Esophagus squamous epithelium (tissue), 5 donors: ENCODE measurements around the gene MYBPC3. TPM values are rescaled to one million over a fixed set of nuclear protein-coding genes. Genes with fewer than 3 reads are reported as not detected.

ENCODE experiments used
- DNase-seq: peaks from one replicate; lab custom pipeline; 2025; lab: John Stamatoyannopoulos, UW
- H3K27ac ChIP-seq, 4 donors: fragments of 200-600 bp; sonication (generic); one replicate each; pipeline ENCODE4 v1.5.1; 2016 to 2019; ENCODE audit warnings: mild to moderate bottlenecking in 1 of 4
- H3K27me3 ChIP-seq, 4 donors: fragments of 200-600 bp; sonication (generic); 1 replicate in 3 of 4; 2 replicates in 1 of 4; pipeline versions ENCODE4 v1.5.1 to v1.6.0; 2017 to 2021; ENCODE audit warnings: antibody characterized with exemption in 1 of 4
- H3K36me3 ChIP-seq, 3 donors: fragments of 200-600 bp; sonication (generic); one replicate each; pipeline ENCODE4 v1.5.1; 2016 to 2019
- H3K4me1 ChIP-seq, 3 donors: fragments of 200-600 bp; sonication (generic); one replicate each; pipeline ENCODE4 v1.5.1; 2017 to 2019
- H3K4me3 ChIP-seq, 4 donors: fragments of 200-600 bp; sonication (generic); 1 replicate in 3 of 4; 2 replicates in 1 of 4; pipeline ENCODE4 v1.5.1; 2016 to 2019; ENCODE audit warnings: mild to moderate bottlenecking in 2 of 4, moderate library complexity in 1 of 4
- H3K9me3 ChIP-seq, 3 donors: fragments of 200-600 bp; sonication (generic); one replicate each; pipeline ENCODE4 v1.5.1; 2016 to 2019
- POLR2A ChIP-seq, 4 donors: fragments of 450-650 bp; IDR thresholded peaks; one replicate each; pipeline ENCODE4 v1.6.1; 2017; ENCODE audit warnings: antibody characterized with exemption in 4 of 4, mild to moderate bottlenecking in 4 of 4, moderate library complexity in 3 of 4
- WGBS, 2 donors: methylation state at CpG; one replicate each; pipeline ENCODE4 v1.1.5; 2018; 5-methylcytosine and 5-hydroxymethylcytosine counted together
- intact Hi-C: fragments of 100-400 bp; cut with DNase I; formaldehyde crosslinking; loops from one replicate; pipeline ENCODE4 v1.15.0; 2022
- total RNA-seq, 4 donors: library from RNA; depleted of rRNA; stranded (reverse); fragments of >200 nt; gene quantifications; one replicate each; pipeline ENCODE4 v1.1.0, GENCODE V29; 2016
- TF ChIP-seq, protein P1 (sequence below), 6 experiments: fragments of 450-650 bp in 4 of 6; fragments of 200-600 bp in 2 of 6; sonication (generic) in 2 of 6; IDR thresholded peaks; one replicate each; pipeline ENCODE4 v1.5.1; 2016 to 2019; ENCODE audit warnings: antibody characterized with exemption in 6 of 6, mild to moderate bottlenecking in 4 of 6, moderate library complexity in 4 of 6
- donor health status: DM: yes; HTN: yes; CAD: no.

The MYBPC3 gene
- total RNA-seq, 4 donors from 2014 or later, result 0.08 TPM; not detected in 3

DNA sequence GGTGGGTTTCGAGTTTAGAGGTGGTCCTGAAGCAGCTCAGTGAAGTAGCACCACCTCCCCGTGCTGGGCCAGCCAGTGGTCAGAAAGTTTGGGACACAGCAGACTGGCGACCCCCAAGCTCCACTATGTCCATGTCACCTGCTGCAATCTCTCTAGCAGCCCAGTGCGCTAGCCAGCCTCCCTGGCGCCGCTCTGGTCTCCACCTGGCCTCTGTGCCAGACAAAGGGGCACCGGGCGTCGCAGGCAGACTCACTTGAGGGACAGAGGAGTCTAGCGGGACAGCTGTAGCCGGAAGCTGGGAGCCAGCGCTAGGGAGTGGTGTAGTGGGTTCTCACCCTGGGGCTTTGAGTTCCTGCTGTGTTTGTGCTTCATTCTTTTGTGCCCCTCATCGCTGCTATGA lies 25.5 kb downstream of the MYBPC3 start:
- H3K27ac ChIP-seq, result no peak overlapping the region
- H3K4me1 ChIP-seq, result peaks cover 0 to 33% (median 0%) of the 10 kb centered on the region in 3 donors
- no peak overlapping the region for H3K4me3 ChIP-seq
- no peaks in the 10 kb centered on the region for H3K27me3 ChIP-seq
- TF ChIP-seq POLR2A (IDR thresholded peaks at IDR 0.05), result no peak
- TF ChIP-seq, protein P1, sequence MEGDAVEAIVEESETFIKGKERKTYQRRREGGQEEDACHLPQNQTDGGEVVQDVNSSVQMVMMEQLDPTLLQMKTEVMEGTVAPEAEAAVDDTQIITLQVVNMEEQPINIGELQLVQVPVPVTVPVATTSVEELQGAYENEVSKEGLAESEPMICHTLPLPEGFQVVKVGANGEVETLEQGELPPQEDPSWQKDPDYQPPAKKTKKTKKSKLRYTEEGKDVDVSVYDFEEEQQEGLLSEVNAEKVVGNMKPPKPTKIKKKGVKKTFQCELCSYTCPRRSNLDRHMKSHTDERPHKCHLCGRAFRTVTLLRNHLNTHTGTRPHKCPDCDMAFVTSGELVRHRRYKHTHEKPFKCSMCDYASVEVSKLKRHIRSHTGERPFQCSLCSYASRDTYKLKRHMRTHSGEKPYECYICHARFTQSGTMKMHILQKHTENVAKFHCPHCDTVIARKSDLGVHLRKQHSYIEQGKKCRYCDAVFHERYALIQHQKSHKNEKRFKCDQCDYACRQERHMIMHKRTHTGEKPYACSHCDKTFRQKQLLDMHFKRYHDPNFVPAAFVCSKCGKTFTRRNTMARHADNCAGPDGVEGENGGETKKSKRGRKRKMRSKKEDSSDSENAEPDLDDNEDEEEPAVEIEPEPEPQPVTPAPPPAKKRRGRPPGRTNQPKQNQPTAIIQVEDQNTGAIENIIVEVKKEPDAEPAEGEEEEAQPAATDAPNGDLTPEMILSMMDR (IDR thresholded peaks at IDR 0.05), result no peak
- 92 to 93% methylated on average over 4 to 13 of the region's 13 CpGs for WGBS, 2 donors
- DNase-seq, result no peak
- intact Hi-C loops, result no loop called here
- no peaks in the 10 kb centered on the region for H3K9me3 ChIP-seq
- peaks cover 0 to 34% (median 0%) of the 10 kb centered on the region in 3 donors for H3K36me3 ChIP-seq

DNA sequence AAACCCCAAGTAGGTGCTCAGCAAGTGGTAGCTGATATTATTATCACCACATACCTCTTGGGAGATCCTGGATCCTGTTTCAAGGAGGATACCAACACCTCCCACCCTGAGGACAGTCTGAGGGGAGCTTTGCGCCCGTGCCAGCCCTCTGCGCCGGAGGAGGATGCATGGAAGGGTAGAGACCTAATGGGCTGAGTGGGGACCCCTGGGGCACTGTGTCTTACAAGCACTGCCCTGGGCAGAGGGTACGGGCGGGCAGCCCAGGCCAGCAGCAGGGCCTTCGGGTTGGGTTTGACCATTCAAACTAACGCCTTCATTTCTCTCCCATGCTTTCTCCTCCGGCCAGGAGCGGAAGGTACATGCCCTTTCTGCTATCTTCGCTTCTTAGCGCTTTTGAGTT lies 26.3 kb downstream of the MYBPC3 start:
- Histone ChIP-seq H3K27me3 (no peaks in the 10 kb centered on the region), H3K4me3 (no peak overlapping the region), H3K27ac (no peak overlapping the region), H3K36me3 (peaks cover 0 to 39% (median 0%) of the 10 kb centered on the region in 3 donors), H3K4me1 (peaks cover 0 to 25% (median 0%) of the 10 kb centered on the region in 3 donors), H3K9me3 (no peaks in the 10 kb centered on the region)
- 91 to 97% methylated on average over 6 to 12 of the region's 12 CpGs for WGBS, 2 donors
- no peak for DNase-seq
- TF ChIP-seq, protein P1 (IDR thresholded peaks at IDR 0.05), result no peak
- TF ChIP-seq POLR2A (IDR thresholded peaks at IDR 0.05), result no peak
- intact Hi-C loops, result no loop called here

DNA sequence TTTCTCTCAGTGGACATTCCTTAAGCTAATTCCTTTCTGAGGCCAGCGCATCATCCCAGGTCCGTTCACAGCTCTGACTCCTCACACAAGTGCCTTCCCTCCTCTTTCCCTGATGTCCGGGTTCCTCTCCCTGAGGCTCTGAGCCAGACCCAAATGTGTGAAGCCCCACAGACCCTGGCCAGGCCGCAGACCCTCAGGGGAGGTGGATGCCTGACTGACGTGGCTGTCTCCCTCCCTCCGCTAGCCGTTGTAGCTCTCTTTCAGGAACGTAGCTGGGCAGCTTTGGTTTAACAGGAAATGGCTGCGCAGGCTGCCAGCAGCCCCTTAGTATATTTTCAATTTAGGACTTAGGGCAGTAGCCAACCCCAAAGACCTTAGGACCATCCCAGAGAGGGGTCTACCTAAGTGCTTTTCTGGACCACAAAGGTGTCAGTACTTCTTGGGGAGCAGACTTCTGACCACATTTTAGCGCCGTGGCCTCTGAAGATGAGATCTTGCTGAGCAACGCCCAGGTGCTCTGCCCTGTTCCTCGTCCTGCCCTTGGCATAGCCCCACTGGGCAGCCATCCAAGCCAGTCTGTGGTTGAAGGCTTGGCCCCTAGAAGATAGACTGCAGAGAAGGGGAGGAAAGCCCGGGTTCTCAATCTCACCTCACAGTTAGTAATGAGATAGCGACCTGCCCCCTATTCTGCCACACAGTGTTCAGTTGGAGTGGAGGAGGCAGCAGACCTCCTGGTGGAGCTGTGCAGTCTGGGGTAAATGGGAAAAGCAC lies 27.0 kb downstream of the MYBPC3 start:
- H3K27ac ChIP-seq, result no peak overlapping the region
- no peak overlapping the region for H3K4me3 ChIP-seq
- intact Hi-C loops, result no loop called here
- H3K9me3 ChIP-seq, result no peaks in the 10 kb centered on the region
- no peak for TF ChIP-seq POLR2A (IDR thresholded peaks at IDR 0.05)
- TF ChIP-seq, protein P1 (IDR thresholded peaks at IDR 0.05), result no peak
- DNase-seq, result no peak
- peaks cover 0 to 19% (median 0%) of the 10 kb centered on the region in 3 donors for H3K4me1 ChIP-seq
- 72 to 92% methylated on average over 5 to 7 of the region's 15 CpGs for WGBS, 2 donors
- H3K27me3 ChIP-seq, result no peaks in the 10 kb centered on the region
- peaks cover 0 to 39% (median 3%) of the 10 kb centered on the region in 3 donors for H3K36me3 ChIP-seq

DNA sequence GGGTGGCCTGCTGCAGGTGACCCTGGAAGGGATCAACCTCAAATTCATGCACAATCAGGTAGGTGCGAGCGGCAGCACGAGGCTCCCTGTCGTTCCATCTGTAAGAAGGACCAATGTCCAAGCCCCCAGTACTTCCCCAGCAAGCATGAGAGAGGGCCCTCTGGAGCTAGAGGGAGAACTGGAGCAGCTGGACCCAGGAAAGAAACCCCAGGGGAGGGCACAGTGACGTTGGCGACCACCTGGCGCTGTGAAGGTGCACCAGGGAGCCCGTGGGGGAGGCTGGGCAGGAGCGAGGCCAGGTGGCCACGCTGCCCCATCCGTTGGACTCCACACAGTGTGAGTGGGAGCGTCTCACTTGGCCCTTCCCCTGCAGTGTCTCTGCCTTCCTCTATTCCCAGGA lies 28.0 kb downstream of the MYBPC3 start:
- Histone ChIP-seq H3K27me3 (no peaks in the 10 kb centered on the region), H3K36me3 (peaks cover 0 to 37% (median 12%) of the 10 kb centered on the region in 3 donors), H3K4me3 (no peak overlapping the region), H3K9me3 (no peaks in the 10 kb centered on the region), H3K4me1 (peaks cover 0 to 9% (median 0%) of the 10 kb centered on the region in 3 donors), H3K27ac (no peak overlapping the region)
- DNase-seq, result no peak
- no peak for TF ChIP-seq POLR2A (IDR thresholded peaks at IDR 0.05)
- TF ChIP-seq, protein P1 (IDR thresholded peaks at IDR 0.05), result no peak
- 80 to 93% methylated on average over 5 to 8 of the region's 12 CpGs for WGBS, 2 donors
- intact Hi-C loops, result no loop called here

DNA sequence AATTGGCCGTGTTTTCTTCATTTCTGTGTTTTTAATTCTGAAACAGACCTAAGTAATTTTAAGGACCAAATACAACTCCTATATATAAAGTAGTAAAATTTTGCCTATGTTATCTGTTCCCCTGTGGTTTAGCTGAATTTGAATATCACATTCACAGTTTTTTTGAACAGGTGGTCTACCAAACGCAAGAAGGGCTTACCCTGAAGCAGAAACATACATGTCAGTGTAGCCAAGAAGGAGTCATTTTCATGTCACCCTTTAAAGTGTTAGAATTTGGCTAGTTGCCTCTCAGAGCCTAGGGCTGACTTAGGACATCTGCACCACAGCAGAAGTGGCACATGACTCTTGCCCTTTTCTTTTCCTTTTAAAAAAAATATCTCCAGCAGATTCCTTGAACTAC lies 34.3 kb downstream of the MYBPC3 start:
- intact Hi-C loops, result no loop called here
- H3K4me1 ChIP-seq, result no peaks in the 10 kb centered on the region

More for the DNA sequence above, 34.3 kb downstream of the MYBPC3 start:
- peaks cover 4 to 75% (median 39%) of the 10 kb centered on the region in 3 donors for H3K36me3 ChIP-seq
- no peak overlapping the region for H3K4me3 ChIP-seq
- H3K27me3 ChIP-seq, result no peaks in the 10 kb centered on the region
- no peak for DNase-seq
- 93 to 94% methylated on average over 2 of the region's 2 CpGs for WGBS, 2 donors
- no peak for TF ChIP-seq POLR2A (IDR thresholded peaks at IDR 0.05)
- TF ChIP-seq, protein P1 (IDR thresholded peaks at IDR 0.05), result no peak
- H3K9me3 ChIP-seq, result no peaks in the 10 kb centered on the region
- H3K27ac ChIP-seq, result no peak overlapping the region
